GM19395 (cell line): Measurements from ENCODE around the gene NFATC1.
A peak's percentile ranks its signal among the peaks of the same experiment; 100 is the strongest.

Source experiments
- ATAC-seq: cut with Tn5 transposase; IDR thresholded peaks from one replicate; pipeline ENCODE4 v1.9.1; 2021; ENCODE audit warnings: mild to moderate bottlenecking, moderate library complexity; ENCODE audit not compliant: unreplicated experiment

NFATC1 gene

DNA sequence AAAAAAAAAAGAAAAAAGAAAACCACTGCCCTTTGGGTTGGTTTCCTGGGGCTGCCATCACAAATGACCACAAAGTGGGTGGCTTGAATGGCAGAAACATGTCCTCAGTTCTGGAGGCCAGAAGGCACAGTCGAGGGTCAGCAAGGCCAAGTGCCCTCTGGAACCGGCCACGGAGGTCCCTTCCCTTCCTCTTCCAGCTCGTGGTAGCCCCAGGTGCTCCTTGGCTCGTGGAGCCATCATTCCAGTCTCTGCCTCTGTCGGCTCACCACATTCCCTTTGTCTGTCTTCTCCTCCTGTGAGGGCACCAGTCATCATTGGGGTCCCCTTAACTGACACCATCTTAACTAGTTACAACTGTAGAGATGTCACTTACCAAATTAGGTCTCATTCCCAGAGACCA is 8.5 kb upstream of the NFATC1 start:
- no peak for ATAC-seq

GRCh38 chr18:79387615-79388014 is 8.1 kb upstream of the NFATC1 start:
- no peak for ATAC-seq

- ATAC-seq: no peak
These were observed 7.7 kb upstream of the NFATC1 start for GRCh38 chr18:79388043-79388442.

DNA sequence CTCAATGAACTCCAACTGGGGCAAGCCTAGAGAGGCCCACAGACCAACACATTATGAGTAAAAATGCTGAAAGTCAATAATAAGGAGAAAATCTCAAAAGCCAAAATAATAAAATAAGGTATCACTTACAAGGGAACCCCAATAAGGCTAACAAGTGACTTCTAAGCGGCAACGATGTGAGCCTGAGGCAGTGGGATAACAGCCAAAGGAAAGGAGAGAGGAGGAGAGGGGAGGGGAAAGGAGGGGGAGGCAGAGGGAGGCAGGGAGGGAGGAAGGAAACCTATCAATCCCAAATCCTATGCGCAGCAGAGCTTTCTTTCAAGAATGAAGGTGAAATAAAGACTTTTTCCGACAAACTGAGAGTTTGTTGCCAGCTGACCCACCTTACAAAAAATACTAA is 6.0 kb upstream of the NFATC1 start:
- ATAC-seq: no peak

GRCh38 chr18:79392226-79392625 is 3.5 kb upstream of the NFATC1 start:
- no peak for ATAC-seq

DNA sequence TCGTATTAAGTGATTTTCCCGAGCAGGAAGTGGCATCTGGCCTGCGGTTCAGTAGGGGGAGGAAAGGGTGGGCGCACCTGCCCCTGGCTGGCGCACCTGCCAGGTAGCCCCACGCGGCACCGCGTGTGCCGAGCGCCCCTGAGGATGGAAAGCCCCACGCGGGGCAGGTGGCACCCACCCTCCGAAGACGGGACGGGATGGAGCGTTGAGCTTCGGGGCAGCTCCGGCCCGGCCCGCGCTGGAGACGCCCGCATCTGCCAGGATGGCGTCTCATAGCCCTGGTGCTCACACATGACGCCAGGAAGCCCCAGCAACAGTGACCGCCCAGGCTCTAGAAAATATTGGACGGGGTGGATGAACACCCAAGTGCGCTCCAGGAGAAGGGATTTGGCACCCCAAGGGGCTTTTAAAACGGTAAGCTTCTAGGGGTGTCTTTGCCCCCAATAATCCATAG is 2.5 kb upstream of the NFATC1 start:
- no peak for ATAC-seq

DNA sequence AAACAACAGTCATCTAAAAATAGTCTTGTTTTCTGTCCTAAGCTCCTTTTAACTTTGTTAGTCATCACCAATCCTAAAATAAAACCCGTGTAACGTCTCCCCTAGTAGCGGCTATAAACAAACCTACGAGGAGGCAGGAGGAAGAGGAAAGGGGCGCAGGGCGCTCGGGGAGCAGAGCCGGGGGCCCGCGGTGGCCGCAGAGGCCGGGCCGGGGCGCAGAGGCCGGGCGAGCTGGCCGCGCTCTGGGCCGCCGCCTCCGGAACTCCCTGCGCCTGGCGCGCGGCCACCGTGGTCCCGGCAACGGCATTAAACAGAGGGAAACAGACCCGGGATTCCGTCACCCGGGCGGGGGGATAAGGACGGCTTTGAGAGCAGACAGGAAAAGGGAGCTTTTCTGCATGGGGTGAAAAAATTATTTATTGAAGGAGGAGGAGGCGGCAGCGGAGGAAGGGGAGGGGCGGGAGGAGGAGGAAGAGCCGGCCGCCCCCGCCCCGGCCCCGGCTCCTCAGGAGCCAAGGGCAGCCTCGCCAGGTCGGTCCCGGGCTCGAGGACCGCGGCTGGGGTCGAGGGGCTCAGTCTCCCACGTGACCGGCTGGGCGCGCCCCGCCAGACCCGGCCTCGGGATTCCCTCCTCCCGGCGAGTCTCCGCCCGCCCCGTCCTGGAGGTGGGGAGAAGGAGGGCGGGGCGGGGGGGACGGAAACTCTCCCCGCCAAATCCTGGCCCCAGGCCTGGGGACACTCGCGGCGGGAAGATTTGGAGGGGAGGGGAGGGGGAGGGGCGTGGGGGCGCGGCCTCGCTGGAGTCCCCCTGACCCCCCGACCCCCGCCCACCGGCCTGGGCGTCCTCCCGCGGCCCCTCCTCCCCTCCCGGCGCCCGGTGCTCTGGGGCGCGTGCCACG is 1.8 kb upstream of the NFATC1 start:
- no peak for ATAC-seq

- no peak for ATAC-seq
These were observed 1.0 kb upstream of the NFATC1 start for GRCh38 chr18:79394534-79395307.

DNA sequence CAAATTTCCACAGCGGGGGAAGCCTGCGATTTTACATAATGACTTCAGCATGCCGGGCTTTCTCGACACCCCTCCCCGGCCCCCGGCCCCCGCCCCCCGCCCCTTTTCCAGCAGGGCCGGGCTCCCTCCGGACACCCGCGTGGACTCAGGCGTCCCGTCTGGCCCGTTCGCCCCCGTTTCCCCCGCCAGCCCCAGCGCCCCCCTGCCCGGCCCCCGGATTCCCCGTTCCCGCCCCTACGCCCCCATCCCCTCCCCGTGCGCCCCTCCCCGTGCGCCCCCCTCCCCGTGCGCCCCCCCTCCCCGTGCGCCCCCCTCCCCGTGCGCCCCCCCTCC is 456 bp upstream of the NFATC1 start:
- ATAC-seq: no peak

DNA sequence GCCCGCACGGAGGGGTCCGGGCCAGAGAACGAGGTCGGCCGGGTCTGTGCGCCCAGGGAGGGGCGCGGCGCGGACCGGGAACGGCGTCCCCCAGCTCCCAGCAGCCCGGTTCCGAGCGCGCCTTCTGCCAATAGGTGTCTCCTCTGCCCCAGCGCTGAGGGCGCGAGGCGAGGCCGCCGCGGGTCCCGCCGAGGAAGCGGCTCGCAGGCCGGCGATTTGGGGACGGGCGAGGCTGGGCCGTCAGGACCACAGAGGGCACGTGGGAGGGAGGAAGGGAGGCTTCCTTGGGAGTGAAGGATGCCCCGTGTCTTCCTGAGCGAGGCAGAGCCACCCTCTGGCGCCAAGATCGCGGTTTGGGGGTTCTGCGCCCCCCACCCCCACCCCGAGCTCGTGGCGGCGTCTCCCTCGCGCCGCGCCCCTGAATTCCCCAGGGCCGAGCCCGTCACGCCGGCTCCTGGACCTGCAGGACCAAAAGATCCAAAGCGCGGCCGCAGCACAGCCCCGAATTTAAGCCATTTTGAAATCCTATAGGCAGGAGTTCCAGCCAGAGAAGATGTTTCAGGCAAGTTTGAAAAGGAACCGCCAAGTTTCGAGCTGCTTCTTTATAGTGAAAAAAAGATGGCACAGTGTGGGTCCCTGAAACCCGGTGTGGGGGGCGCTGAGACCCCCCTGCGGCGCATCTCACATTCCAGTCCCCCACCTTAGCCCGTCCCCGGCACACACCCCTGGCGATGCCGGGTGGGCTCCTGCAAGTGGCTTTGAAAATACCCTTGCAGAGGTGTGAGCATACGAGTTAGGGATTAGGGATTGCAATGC is 909 bp downstream of the NFATC1 start:
- ATAC-seq: peak; percentile 20

DNA sequence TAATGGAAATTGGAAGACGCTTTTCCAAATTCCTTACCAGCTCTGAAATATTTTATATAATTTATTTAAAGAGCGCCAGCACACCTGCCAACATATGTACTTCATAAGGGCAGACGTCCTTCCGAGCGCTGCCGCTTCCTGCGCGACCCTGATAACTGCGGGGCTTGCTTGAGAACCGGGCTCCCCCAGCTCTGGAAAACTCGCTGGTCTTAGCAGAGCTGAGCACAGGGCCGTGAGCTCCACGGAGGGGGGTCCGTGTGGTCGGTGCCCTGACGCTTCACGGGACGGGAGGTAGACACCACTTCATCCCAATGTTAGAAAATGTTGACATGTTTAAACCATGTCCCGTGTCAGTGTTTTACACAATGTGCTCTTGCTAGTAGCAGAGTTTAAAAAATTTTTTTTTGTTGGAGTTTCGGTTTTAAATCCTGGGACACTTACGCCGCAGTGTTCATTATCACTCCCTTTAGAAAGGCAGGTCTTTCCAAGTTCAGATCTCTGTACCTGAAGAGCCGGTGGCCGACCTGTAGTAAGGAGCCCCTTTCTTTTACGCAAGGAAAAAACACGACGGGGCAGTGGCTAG is 1.6 kb downstream of the NFATC1 start:
- ATAC-seq: no peak

- no peak for ATAC-seq
These were observed 2.4 kb downstream of the NFATC1 start for GRCh38 chr18:79397830-79398761.

DNA sequence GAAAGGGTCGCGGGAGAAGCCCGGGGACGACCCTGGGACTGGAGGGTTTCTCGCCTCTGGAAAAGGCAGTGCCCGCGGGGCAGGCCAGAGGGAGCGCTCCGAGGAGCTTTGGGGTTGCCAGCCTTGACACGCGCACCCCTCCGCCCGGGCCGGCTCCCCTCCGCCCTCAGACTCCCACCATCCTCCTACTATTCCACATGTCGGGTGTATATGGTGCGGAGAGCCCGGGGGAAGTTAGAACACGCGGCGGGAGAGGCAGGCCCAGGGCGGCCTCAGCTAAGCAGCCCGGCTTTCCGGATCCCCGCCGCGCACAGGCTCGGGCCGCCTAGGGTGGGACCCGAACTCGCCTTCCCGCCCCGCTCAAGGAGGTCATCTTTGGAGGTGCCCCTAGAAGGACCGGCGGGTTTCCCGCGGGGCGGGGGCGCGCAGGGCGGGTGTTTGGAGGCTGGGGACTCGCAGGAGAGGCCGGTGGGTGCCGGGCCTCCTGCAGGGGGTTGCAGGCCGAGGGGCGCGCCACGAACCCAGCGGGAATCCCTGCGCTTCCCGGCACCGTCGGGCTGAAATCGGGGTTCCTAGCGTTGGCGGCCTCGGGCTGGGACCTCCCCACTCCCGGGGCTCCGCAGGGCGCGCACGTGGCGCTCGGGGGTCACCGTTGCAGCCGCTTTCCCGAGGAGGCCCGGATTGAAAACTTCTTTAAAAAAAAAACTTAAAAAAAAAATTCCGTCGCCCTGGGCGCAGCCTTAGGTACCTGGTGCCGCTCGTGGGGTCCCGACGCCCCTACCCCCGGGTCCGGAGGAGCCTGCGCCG is 3.7 kb downstream of the NFATC1 start:
- ATAC-seq: no peak

- ATAC-seq: no peak
These were observed 4.4 kb downstream of the NFATC1 start for GRCh38 chr18:79400091-79400590.

DNA sequence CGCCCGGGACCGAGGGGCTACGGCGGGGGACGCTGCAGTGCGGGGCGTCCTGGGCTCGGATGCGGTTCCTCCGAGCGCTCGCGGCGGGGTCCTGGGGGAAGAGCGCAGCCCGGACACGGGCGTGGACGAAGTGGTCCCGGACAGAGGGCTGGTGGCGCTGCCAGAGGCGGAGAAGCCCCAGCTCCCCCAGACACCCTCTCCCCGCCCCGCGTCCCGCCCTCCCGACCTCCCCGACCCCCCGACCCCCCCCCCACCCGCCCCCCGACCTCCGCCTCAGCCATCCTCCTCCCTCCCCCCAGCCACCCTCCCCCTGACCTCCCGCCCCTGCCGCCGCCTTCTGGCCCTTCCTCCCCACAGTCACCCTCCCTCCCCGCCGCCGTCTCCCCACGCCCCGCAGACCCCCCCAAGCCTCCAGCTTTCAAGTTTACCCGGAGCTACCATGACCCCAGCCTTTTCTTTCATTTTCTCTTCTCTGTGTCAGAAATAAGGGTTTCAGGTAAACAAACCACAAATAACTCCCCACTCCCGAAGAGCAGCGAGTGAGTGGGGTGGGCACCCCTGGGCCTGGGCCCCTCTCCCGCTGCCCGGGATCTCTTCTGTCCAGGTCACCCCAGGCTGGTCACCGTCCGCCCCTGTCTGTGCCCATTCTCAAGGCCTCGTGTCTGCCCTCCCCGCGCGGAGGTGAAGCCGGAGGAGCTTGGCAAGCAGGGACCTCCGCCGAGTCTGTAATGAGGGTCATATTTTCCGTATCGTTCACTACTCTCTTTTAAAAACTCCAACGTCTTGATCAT is 5.1 kb downstream of the NFATC1 start:
- ATAC-seq: no peak

DNA sequence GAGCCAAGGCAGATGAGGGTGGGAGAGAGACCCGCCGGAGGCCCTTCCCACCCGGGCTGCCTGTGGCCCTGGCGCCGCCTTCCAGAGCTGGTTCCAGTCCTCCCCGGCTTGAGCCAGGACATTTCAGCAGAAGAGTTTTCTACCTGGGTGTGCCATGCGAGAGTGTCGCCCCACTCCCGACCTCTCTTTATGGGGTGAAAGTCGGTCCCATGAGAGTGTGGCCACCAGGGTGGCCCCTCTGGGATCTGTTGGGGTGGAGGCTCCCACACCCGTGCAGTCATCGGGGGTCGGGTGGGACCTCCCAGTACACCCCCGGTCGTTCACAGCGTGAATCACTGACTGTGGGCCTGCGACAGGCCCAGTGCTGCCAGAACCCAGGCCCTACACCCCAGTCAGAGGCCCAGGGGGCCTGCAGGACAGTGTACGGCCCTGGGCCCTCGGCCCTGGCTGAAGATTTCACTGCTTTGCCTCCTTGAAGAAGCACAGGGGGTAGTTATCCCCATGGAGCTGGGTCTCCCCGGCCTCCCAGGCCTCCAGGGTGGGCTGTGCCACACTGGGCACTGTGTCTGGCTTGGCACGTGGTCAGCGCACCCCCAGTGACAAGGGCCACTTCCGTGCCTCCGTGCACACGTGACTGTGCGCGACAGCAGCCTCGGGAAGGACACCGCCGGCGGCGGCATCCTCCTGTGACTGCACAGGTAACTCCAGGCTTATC is 5.9 kb downstream of the NFATC1 start:
- ATAC-seq: no peak

- ATAC-seq: no peak
These were observed 6.5 kb downstream of the NFATC1 start for GRCh38 chr18:79402209-79402576.
